Measurements from ENCODE around the gene ZNF44.

Gene ZNF44

GRCh38 chr19:12278713-12279112, 16.0 kb downstream of the ZNF44 start:
- no peak for DNase-seq (ENCODE audit: low read depth)
- no peak for TF ChIP-seq CTCF (conservative IDR thresholded peaks at IDR 0.05; ENCODE audit: low read depth, low read length)
- no peak overlapping the region for H3K4me3 ChIP-seq (ENCODE audit: low read length)

- no peak for DNase-seq (ENCODE audit: low read depth)
- no peak for TF ChIP-seq CTCF (conservative IDR thresholded peaks at IDR 0.05; ENCODE audit: low read depth, low read length)
- no peak overlapping the region for H3K4me3 ChIP-seq (ENCODE audit: low read length)
Measured at GRCh38 chr19:12272980-12273901, 21.4 kb downstream of the ZNF44 start.

- TF ChIP-seq CTCF (conservative IDR thresholded peaks at IDR 0.05; ENCODE audit: low read depth, low read length), result no peak
- H3K4me3 ChIP-seq (ENCODE audit: low read length), result no peak overlapping the region
- no peak for DNase-seq (ENCODE audit: low read depth)
Measured at GRCh38 chr19:12272386-12272785, 22.3 kb downstream of the ZNF44 start.

GRCh38 chr19:12270854-12271253, 23.8 kb downstream of the ZNF44 start:
- no peak for TF ChIP-seq CTCF (conservative IDR thresholded peaks at IDR 0.05; ENCODE audit: low read depth, low read length)
- H3K4me3 ChIP-seq (ENCODE audit: low read length), result no peak overlapping the region
- no peak for DNase-seq (ENCODE audit: low read depth)

- TF ChIP-seq CTCF (conservative IDR thresholded peaks at IDR 0.05; ENCODE audit: low read depth, low read length), result no peak
- no peak for DNase-seq (ENCODE audit: low read depth)
- no peak overlapping the region for H3K4me3 ChIP-seq (ENCODE audit: low read length)
Measured at GRCh38 chr19:12265921-12266704, 28.6 kb downstream of the ZNF44 start.

GRCh38 chr19:12261554-12261953, 33.1 kb downstream of the ZNF44 start:
- no peak for DNase-seq (ENCODE audit: low read depth)
- no peak for TF ChIP-seq CTCF (conservative IDR thresholded peaks at IDR 0.05; ENCODE audit: low read depth, low read length)
- no peak overlapping the region for H3K4me3 ChIP-seq (ENCODE audit: low read length)
